Upper lobe of right lung (tissue), 1 donor: ENCODE data around the gene SHROOM3. TPM values are rescaled to one million over a fixed set of nuclear protein-coding genes. Genes with fewer than 3 reads are reported as not detected.
"Not testable (repeated sequence)": the region's sequence is repeated elsewhere in the genome, so short reads cannot be mapped to it uniquely, and the experiment has no call there.

Source experiments
- ATAC-seq: fragments of 200-7000 bp; cut with Tn5 transposase; one replicate; pipeline ENCODE4 v1.9.1; 2020; ENCODE audit warnings: mild to moderate bottlenecking, moderate library complexity
- DNase-seq: peaks from one replicate; pipeline ENCODE4 v3.0.0-alpha.2; 2020
- H3K27ac ChIP-seq: fragments of 200-600 bp; one replicate; pipeline ENCODE4 v1.8.0; 2022
- H3K27me3 ChIP-seq: fragments of 200-600 bp; one replicate; pipeline ENCODE4 v1.8.0; 2022; ENCODE audit warnings: mild to moderate bottlenecking
- H3K36me3 ChIP-seq: fragments of 200-600 bp; one replicate; pipeline ENCODE4 v1.8.0; 2022
- H3K4me1 ChIP-seq: fragments of 200-600 bp; one replicate; pipeline ENCODE4 v1.8.0; 2022
- H3K4me3 ChIP-seq: fragments of 200-600 bp; one replicate; pipeline ENCODE4 v1.8.0; 2022; ENCODE audit warnings: mild to moderate bottlenecking
- H3K9me3 ChIP-seq: fragments of 200-600 bp; one replicate; pipeline ENCODE4 v1.8.0; 2022
- intact Hi-C: fragments of 100-400 bp; cut with DNase I; formaldehyde crosslinking; loops from one replicate; pipeline ENCODE4 v1.11.0; 2022
- total RNA-seq: library from RNA; stranded (reverse); fragmentation: NEBNext Ultra II Directional; extraction: Animal tissue kit (Norgen Biotek cat#: 25700); gene quantifications from one replicate; pipeline ENCODE4 v1.2.1, GENCODE V29; 2021
- TF ChIP-seq, protein P1 (sequence below): fragments of 200-600 bp; IDR thresholded peaks from one replicate; pipeline ENCODE4 v1.8.0; 2022; ENCODE audit warnings: antibody characterized with exemption
- donor health status: DM: no; HTN: yes; CAD: no; lungs with severe emphysema.

The SHROOM3 gene
- total RNA-seq, 1 donor from 2014 or later: 73.3 TPM

GRCh38 chr4:76406081-76406480 lies 28.9 kb upstream of the SHROOM3 start:
- Histone ChIP-seq H3K27ac (no peak overlapping the region), H3K36me3 (no peaks in the 10 kb centered on the region), H3K4me1 (no peaks in the 10 kb centered on the region), H3K27me3 (no peaks in the 10 kb centered on the region), H3K4me3 (no peak overlapping the region), H3K9me3 (no peaks in the 10 kb centered on the region)
- intact Hi-C loops: no loop called here
- TF ChIP-seq, protein P1, sequence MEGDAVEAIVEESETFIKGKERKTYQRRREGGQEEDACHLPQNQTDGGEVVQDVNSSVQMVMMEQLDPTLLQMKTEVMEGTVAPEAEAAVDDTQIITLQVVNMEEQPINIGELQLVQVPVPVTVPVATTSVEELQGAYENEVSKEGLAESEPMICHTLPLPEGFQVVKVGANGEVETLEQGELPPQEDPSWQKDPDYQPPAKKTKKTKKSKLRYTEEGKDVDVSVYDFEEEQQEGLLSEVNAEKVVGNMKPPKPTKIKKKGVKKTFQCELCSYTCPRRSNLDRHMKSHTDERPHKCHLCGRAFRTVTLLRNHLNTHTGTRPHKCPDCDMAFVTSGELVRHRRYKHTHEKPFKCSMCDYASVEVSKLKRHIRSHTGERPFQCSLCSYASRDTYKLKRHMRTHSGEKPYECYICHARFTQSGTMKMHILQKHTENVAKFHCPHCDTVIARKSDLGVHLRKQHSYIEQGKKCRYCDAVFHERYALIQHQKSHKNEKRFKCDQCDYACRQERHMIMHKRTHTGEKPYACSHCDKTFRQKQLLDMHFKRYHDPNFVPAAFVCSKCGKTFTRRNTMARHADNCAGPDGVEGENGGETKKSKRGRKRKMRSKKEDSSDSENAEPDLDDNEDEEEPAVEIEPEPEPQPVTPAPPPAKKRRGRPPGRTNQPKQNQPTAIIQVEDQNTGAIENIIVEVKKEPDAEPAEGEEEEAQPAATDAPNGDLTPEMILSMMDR: no peak
- DNase-seq (no peak), ATAC-seq (no peak)

GRCh38 chr4:76407440-76408119 lies 27.4 kb upstream of the SHROOM3 start:
- no peaks in the 10 kb centered on the region for H3K27me3 ChIP-seq
- no peak for ATAC-seq
- no peaks in the 10 kb centered on the region for H3K9me3 ChIP-seq
- intact Hi-C loops: no loop called here
- TF ChIP-seq, protein P1: no peak
- no peak overlapping the region for H3K27ac ChIP-seq
- H3K36me3 ChIP-seq: no peaks in the 10 kb centered on the region
- H3K4me1 ChIP-seq: no peaks in the 10 kb centered on the region
- H3K4me3 ChIP-seq: no peak overlapping the region
- no peak for DNase-seq

GRCh38 chr4:76410636-76411035 lies 24.4 kb upstream of the SHROOM3 start:
- Histone ChIP-seq H3K4me3 (no peak overlapping the region), H3K27ac (no peak overlapping the region), H3K4me1 (no peaks in the 10 kb centered on the region), H3K27me3 (no peaks in the 10 kb centered on the region), H3K36me3 (no peaks in the 10 kb centered on the region), H3K9me3 (no peaks in the 10 kb centered on the region)
- ATAC-seq: peak; percentile 62
- intact Hi-C loops: no loop called here
- no peak for DNase-seq
- TF ChIP-seq, protein P1: no peak

- TF ChIP-seq, protein P1: no peak
- H3K27ac ChIP-seq: no peak overlapping the region
- H3K9me3 ChIP-seq: no peaks in the 10 kb centered on the region
- ATAC-seq (no peak), DNase-seq (no peak)
- peak overlapping the region; percentile 55 for H3K4me3 ChIP-seq
- no peaks in the 10 kb centered on the region for H3K36me3 ChIP-seq
- no peaks in the 10 kb centered on the region for H3K4me1 ChIP-seq
- intact Hi-C loops: no loop called here
- no peaks in the 10 kb centered on the region for H3K27me3 ChIP-seq
Measured at GRCh38 chr4:76420188-76420761, 14.8 kb upstream of the SHROOM3 start.

DNA sequence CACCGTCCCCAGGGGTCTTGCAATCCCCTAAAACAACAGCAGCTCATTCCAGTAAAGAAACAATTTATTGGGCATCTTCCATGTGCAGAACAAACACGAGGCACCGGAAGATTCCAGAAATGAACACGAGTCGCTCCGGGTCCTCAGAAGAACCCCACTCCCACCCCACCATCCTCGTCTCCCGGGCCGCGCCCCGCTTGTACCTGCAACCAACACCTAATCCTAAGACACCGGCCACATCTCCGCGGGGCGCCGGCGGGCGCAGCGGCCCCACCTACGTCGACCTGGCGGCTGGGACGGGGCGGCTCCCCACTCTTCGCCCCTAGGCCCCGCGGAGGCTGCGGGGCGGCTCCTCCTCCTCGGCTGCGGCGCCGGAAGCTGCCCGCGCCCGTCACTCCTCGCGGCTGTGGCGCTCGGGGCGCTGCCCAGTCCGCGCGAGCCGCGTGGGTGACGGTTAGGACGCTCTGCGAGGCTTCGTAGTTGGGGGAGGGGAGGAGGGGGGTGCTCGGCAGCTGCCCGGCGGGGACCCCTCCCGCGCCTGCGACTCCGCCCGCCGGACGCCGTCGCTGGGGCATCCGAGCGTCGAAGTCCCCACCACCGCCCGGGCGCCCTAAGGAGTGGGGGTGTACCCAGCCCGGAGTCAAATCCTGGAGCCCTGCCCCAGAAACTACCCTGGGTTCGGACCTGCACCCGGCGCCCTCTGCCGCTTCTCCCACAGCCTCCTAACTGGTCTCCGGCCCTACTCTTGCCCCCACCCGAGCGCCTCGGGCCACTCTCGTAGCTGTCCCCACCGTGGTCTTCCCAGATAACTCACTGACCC lies 14.1 kb upstream of the SHROOM3 start, which contains the start of gene CCDC158:
CCDC158 (minus strand) TSS at position 380 of the 820 bp plus-strand sequence. CDS start 17,934 bp downstream, outside the sequence.
- intact Hi-C loops: no loop called here
- H3K4me3 ChIP-seq: peak within 1 kb of the TSS; percentile 55
- DNase-seq: no peak
- no peaks in the 10 kb centered on the region for H3K4me1 ChIP-seq
- H3K27ac ChIP-seq: no peak within 1 kb of the TSS
- ATAC-seq: peak; percentile 88
- no peaks in the 10 kb centered on the region for H3K36me3 ChIP-seq
- no peaks in the 10 kb centered on the region for H3K9me3 ChIP-seq
- TF ChIP-seq, protein P1: no peak
- no peaks in the 10 kb centered on the region for H3K27me3 ChIP-seq

DNA sequence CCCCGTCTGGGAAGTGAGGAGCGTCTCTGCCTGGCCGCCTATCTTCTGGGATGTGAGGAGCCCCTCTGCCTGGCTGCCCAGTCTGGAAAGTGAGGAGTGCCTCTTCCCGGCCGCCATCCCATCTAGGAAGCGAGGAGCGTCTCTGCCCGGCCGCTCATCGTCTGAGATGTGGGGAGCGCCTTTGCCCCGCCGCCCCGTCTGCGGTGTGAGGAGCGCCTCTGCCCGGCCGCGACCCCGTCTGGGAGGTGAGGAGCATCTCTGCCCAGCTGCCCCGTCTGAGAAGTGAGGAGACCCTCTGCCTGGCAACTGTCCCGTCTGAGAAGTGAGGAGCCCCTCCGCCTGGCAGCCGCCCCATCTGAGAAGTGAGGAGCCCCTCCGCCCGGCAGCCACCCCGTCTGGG lies 11.9 kb upstream of the SHROOM3 start:
- H3K27me3 ChIP-seq, H3K36me3 ChIP-seq, H3K4me3 ChIP-seq, DNase-seq, H3K27ac ChIP-seq, H3K9me3 ChIP-seq, intact Hi-C loops, H3K4me1 ChIP-seq, ATAC-seq: not testable (repeated sequence)
